NCI-H345 treated with DMSO at 0.1 percent for 48 hours (cell line): ENCODE data around the gene GBGT1.
"Not testable (repeated sequence)": the region's sequence is repeated elsewhere in the genome, so short reads cannot be mapped to it uniquely, and the experiment has no call there.

Experiments used
- DNase-seq: peaks from one replicate; lab custom pipeline; 2025; ENCODE audit not compliant: unreplicated experiment; lab: John Stamatoyannopoulos, UW

GBGT1 gene

GRCh38 chr9:133199648-133200321, 36.1 kb upstream of the GBGT1 start:
- no peak for DNase-seq

- DNase-seq: no peak
These were observed 31.3 kb upstream of the GBGT1 start for GRCh38 chr9:133195029-133195428.

DNA sequence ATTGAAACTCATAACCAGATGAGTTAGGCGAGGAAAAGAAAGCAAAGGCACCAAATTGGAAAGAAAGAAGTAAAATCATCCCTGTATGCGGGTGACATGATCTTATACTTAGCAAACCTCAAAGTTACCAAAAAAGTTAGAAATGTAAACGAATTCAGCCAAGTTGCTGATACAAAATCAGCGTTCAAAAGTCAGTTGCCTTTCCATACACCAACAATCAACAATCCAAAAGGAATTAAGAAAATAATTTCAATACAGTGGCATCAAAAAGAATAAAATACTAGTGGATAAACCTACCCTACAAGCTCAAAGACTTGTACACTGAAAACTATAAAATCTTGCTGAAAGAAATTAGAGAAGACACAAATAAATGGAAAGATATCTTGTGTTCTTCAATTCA, 30.9 kb upstream of the GBGT1 start:
- no peak for DNase-seq

GRCh38 chr9:133191989-133192388, 28.3 kb upstream of the GBGT1 start:
- no peak for DNase-seq

GRCh38 chr9:133189826-133190225, 26.1 kb upstream of the GBGT1 start:
- DNase-seq: no peak

DNA sequence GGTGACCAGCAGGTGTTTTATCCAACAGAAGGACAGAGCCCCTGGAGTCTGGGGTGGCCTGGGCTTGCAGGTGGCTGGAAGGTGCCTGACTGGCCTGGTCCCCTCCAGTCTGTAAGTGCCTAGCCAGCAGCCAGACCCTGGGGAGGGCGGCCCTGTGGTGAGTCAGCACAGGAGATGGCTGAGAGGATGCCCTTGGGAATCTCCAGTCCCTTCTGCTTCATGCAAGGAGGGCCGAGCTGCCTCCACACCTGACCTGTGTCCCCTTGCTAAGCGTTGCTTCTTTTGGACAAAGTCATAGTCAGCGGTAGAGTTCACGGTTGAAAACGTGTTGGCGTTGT, 25.1 kb upstream of the GBGT1 start:
- no peak for DNase-seq

GRCh38 chr9:133188006-133188842, 24.5 kb upstream of the GBGT1 start:
- DNase-seq: peak; percentile 30

DNA sequence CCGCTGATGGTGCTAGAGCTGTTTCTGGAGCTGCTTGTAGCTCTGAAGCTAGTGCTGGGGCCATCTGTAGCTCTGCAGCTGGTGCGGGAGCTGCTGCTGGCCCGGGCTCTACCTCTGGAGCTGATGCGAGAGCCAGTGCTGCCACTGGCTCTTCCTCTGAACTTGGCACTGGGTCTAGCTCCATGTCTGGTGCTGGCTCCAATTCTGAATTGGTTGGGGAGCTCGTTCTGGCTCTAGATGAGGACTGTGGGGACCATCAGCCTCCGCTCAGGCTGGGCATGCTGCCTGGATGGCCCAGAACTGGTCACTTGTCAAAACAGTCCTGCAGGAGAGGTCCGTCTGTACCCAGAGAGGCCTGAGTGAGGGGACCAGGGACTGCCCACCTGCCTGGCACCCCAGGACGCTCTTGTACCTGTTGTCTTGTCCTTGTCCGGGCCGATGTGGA, 23.9 kb upstream of the GBGT1 start:
- no peak for DNase-seq

- no peak for DNase-seq
These were observed 23.0 kb upstream of the GBGT1 start for GRCh38 chr9:133186736-133187135.

DNA sequence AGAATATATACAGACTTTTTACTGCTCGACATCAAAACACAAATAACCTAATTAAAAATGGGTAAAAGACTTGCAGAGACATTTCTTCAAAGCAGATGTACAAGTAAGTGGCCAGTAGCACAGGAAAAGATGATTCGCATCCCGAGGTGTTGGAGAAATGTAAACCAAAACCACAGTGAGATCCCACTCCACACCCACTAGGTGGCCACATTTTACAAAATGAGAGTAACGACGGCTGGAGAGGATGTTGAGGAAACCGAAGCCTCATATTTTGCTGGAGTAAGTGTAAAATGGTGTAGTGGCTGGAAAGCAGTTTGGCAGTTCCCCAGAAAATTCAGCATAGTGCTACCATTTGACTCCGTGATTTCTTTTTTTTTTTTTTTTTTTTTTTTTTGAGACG, 21.3 kb upstream of the GBGT1 start:
- DNase-seq: peak; percentile 52

- DNase-seq: no peak
These were observed 18.4 kb upstream of the GBGT1 start for GRCh38 chr9:133182151-133182550.

DNA sequence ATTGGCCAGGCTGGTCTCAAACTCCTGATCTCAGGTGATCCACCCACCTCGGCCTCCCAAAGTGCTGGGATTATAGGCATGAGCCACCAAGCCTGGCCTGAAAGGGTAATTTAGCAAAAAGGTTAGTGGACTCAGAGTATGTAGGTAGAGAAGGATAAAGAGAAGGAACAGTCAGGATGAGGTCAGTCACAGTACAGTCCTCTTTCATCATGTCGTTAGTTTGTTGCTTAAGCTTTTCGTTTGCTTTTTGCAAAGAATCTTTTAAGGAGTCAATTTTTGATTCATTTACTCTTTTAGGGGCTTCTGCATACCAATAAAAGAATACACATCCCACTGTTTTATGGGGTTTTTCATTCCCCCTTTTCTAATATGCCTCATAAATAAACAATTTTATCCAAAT, 17.8 kb upstream of the GBGT1 start:
- no peak for DNase-seq

GRCh38 chr9:133180953-133181352, 17.2 kb upstream of the GBGT1 start:
- no peak for DNase-seq

- no peak for DNase-seq
These were observed 9.3 kb upstream of the GBGT1 start for GRCh38 chr9:133173056-133173455.

- no peak for DNase-seq
These were observed 7.6 kb upstream of the GBGT1 start for GRCh38 chr9:133171161-133171961.

DNA sequence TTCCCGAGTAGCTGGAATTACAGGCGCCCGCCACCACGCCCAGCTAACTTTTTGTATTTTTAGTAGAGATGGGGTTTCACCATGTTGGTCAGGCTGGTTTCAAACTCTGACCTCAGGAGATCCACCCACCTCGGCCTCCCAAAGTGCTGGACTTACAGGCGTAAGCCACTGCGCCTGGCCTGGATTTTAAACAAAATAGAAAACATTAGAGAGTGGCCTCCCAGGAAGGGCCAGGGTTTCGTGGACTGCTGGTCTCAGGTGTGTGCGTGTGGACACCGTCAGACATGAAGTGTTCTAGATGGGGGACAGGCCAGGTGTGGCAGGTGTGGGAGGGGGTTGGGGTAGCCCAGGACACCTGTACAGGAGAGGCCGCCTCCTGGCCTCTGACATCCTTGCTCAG, 7.0 kb upstream of the GBGT1 start:
- no peak for DNase-seq

DNA sequence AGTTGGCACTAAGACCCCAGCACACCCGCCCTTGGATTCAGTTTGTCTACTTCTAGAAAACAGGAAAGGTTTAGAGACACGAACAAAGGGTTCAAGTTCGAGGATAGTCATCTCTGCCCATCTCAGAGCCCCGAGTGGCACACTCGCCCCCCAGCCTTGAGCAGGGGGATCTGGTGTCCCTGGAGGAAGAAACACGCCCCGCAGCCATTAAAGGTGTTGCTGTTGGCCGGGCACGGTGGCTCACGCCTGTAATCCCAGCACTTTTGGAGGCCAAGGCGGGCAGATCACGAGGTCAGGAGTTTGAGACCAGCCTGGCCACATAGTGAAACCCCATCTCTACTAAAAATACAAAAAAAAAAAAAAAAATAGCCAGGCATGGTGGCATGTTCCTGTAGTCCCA, 6.0 kb upstream of the GBGT1 start:
- DNase-seq: not testable (repeated sequence)

GRCh38 chr9:133169102-133169501, 5.4 kb upstream of the GBGT1 start:
- DNase-seq: no peak

DNA sequence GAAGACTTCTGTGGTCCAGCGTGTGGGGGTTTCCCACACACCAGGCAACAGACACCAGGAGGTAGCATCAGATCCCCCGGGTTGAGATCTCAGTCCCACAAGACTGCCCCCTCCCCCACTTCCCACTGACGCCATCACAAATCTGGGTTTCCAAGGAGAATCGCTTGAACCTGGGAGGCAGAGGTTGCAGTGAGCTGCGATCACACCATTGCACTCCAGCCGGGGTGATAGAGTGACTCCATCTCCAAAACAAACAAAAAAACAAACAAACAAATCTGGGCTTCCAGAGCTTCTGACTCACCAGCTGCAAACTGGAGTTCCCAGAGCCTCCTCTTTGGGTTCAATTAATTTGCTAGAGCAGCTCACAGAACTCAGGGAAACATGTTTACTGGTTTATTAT, 4.7 kb upstream of the GBGT1 start:
- no peak for DNase-seq

GRCh38 chr9:133167769-133168168, 4.1 kb upstream of the GBGT1 start:
- no peak for DNase-seq

DNA sequence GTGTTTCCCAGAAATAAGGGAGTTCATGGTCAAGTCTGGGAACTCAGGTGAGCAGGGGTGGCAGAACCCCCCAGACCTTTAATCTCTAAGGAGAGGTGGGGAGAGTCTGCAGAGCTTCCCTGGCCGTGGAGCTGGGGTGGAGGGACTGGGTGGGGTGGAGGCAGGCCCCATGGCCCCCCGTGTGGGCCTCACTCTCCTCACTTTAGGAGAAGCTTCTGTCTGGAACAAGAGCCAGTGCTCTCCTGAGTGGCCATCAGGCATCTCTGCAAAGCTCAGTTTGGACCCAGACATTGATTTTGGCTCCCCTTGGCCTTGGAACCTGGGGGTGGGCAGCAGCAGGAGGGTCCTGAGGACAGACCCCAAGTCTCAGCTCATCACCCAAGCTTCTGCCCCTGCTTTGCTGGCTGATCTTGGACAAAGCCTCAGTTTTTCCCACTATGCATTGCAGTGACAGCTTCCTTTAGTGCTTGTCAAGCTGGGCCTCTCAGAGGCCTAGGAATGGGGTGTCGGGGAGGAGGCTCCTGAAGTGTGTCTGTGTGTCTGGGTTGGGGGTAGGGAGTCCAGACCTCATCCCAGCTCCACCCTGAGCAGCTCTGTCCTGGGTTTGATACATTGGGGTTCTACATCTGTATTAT, 3.5 kb upstream of the GBGT1 start:
- no peak for DNase-seq
